H1 (cell line): ENCODE results near the gene PAN2. TPM values are rescaled to one million over a fixed set of nuclear protein-coding genes. Genes with fewer than 3 reads are reported as not detected.

Experiments
- CHD1 ChIP-seq: IDR thresholded peaks from 2 replicates; pipeline ENCODE4 v1.6.1; 2012; ENCODE audit warnings: low read depth, low read length, improper control_type of control experiment
- CHD7 ChIP-seq: fragments of 300-600 bp; sonication (generic); IDR thresholded peaks from 2 replicates; pipeline ENCODE4 v1.7.1; 2012; ENCODE audit warnings: low read length, moderate library complexity, mild to moderate bottlenecking, inconsistent platforms; ENCODE audit not compliant: insufficient replicate concordance
- CREB1 ChIP-seq: IDR thresholded peaks from 2 replicates; pipeline ENCODE4 v1.6.1; 2012; ENCODE audit warnings: inconsistent platforms
- CTBP2 ChIP-seq: IDR thresholded peaks from 2 replicates; pipeline ENCODE4 v1.7.0; 2011; ENCODE audit warnings: borderline replicate concordance, mild to moderate bottlenecking, moderate library complexity, mixed read lengths, low read length; ENCODE audit not compliant: insufficient read depth, insufficient read length
- EGR1 ChIP-seq: IDR thresholded peaks from 2 replicates; pipeline ENCODE4 v1.6.1; 2011; ENCODE audit warnings: low read depth, low read length, borderline replicate concordance
- HDAC2 ChIP-seq, 2 experiments: fragments of 300-600 bp in 1 of 2; sonication (generic) in 1 of 2; IDR thresholded peaks; 2 replicates each; pipeline ENCODE4 v1.6.1; 2011 to 2012; ENCODE audit warnings: low read depth in 2 of 2, low read length in 2 of 2, mild to moderate bottlenecking in 2 of 2, moderate library complexity in 2 of 2, borderline replicate concordance in 1 of 2, inconsistent platforms in 1 of 2
- SIX5 ChIP-seq: IDR thresholded peaks from 2 replicates; pipeline ENCODE4 v1.6.1; 2011; ENCODE audit warnings: mild to moderate bottlenecking, low read depth, low read length
- SP2 ChIP-seq: IDR thresholded peaks from 2 replicates; pipeline ENCODE4 v1.6.1; 2012; ENCODE audit warnings: mild to moderate bottlenecking, low read length, inconsistent platforms
- polyA plus RNA-seq, 7 experiments: library from polyadenylated mRNA; depleted of rRNA in 3 of 7; stranded (reverse) in 5 of 7; unstranded in 2 of 7; fragments of >200 nt in 5 of 7; fragments of 200-250 nt in 2 of 7; gene quantifications; 1 replicate in 5 of 7; 2 replicates in 1 of 7; 4 replicates in 1 of 7; pipeline versions ENCODE4 v1.2.1 to v1.2.3, GENCODE V29; 2011 to 2013; ENCODE audit warnings: missing spikeins in 2 of 7, mixed read lengths in 2 of 7
- total RNA-seq: library from RNA; stranded (reverse); fragmentation: NEBNext Ultra II Directional; extraction: Animal tissue kit (Norgen Biotek cat#: 25700); gene quantifications from 2 replicates; pipeline ENCODE4 v1.2.1, GENCODE V29; 2021

PAN2 gene
- total and polyA plus RNA-seq, 2 of the 8 experiments (the other 6 are each of a cell fraction or from before 2014, with no cell fraction given): 29.6 to 36.7 TPM

- no peak for TF ChIP-seq CHD7
- no peak for TF ChIP-seq SP2
- no peak for TF ChIP-seq CHD1
- TF ChIP-seq EGR1: no peak
- TF ChIP-seq CREB1: no peak
- no peak for TF ChIP-seq CTBP2
- no peak for TF ChIP-seq SIX5
- no peak for TF ChIP-seq HDAC2 (IDR thresholded peaks at IDR 0.05; ENCODE audit: borderline replicate concordance in 1 of 2, low read depth in 2 of 2, low read length in 2 of 2)
Measured at GRCh38 chr12:56293795-56294194, 40.0 kb downstream of the PAN2 start (continued).
